Heart left ventricle (tissue), 16 donors: ENCODE data around the gene MAP6. TPM values are rescaled to one million over a fixed set of nuclear protein-coding genes. Genes with fewer than 3 reads are reported as not detected.

ENCODE experiments used
- ATAC-seq, 4 donors: fragments of 200-7000 bp; cut with Tn5 transposase; one replicate each; pipeline ENCODE4 v1.9.1; 2020 to 2022; ENCODE audit warnings: moderate library complexity in 4 of 4, mild to moderate bottlenecking in 3 of 4, moderate number of reproducible peaks in 1 of 4
- DNase-seq, 5 donors: peaks; one replicate each; pipeline ENCODE4 v3.0.0-alpha.2; 2020
- H3K27ac ChIP-seq, 12 donors: fragments of 200-600 bp; sonication (generic) in 4 of 12; one replicate each; pipeline versions ENCODE4 v1.5.0 to v1.8.0; 2016 to 2022; ENCODE audit warnings: mild to moderate bottlenecking in 2 of 12
- H3K27me3 ChIP-seq, 9 donors: fragments of 200-600 bp; sonication (generic) in 2 of 9; one replicate each; pipeline versions ENCODE4 v1.5.1 to v1.8.0; 2016 to 2022; ENCODE audit warnings: mild to moderate bottlenecking in 3 of 9
- H3K36me3 ChIP-seq, 9 donors: fragments of 200-600 bp; sonication (generic) in 2 of 9; one replicate each; pipeline versions ENCODE4 v1.5.0 to v1.8.0; 2018 to 2022; ENCODE audit warnings: mild to moderate bottlenecking in 2 of 9
- H3K4me1 ChIP-seq, 12 donors: fragments of 200-600 bp; sonication (generic) in 4 of 12; one replicate each; pipeline versions ENCODE4 v1.5.0 to v1.8.0; 2016 to 2022; ENCODE audit warnings: mild to moderate bottlenecking in 3 of 12
- H3K4me3 ChIP-seq, 12 donors: fragments of 200-600 bp; sonication (generic) in 4 of 12; one replicate each; pipeline versions ENCODE4 v1.5.0 to v1.8.0; 2017 to 2022; ENCODE audit warnings: mild to moderate bottlenecking in 9 of 12, moderate library complexity in 4 of 12
- H3K9me3 ChIP-seq, 12 donors: fragments of 200-600 bp; sonication (generic) in 4 of 12; one replicate each; pipeline versions ENCODE4 v1.5.0 to v1.8.0; 2016 to 2022; ENCODE audit warnings: mild to moderate bottlenecking in 1 of 12
- CTCF ChIP-seq, 12 donors: fragments of 200-600 bp; sonication (generic) in 4 of 12; IDR thresholded peaks; one replicate each; pipeline versions ENCODE4 v1.5.0 to v1.8.0; 2018 to 2022; ENCODE audit warnings: antibody characterized with exemption in 12 of 12, mild to moderate bottlenecking in 5 of 12
- POLR2A ChIP-seq, 2 donors: fragments of 450-650 bp; IDR thresholded peaks; one replicate each; pipeline ENCODE4 v1.6.1; 2017; ENCODE audit warnings: antibody characterized with exemption in 2 of 2, mild to moderate bottlenecking in 2 of 2, moderate library complexity in 2 of 2
- WGBS, 4 donors: extraction: QIAGEN DNeasy Blood & Tissue Kit in 2 of 4; methylation state at CpG; one replicate each; pipeline versions ENCODE4 v1.1.5 to v1.1.7; 2013 to 2018; 5-methylcytosine and 5-hydroxymethylcytosine counted together
- intact Hi-C, 10 donors: fragments of 100-400 bp; cut with DNase I; formaldehyde crosslinking; loops; one replicate each; pipeline versions ENCODE4 v1.11.1 to v1.14.2; 2022
- polyA plus RNA-seq, 2 donors: library from polyadenylated mRNA; stranded (reverse); fragments of 200-250 nt; gene quantifications; one replicate each; pipeline ENCODE4 v1.2.3, GENCODE V29; 2013
- total RNA-seq, 9 donors: library from RNA; depleted of rRNA in 2 of 9; stranded (reverse); fragments of >200 nt in 2 of 9; fragmentation: NEBNext Ultra II Directional in 3 of 9; extraction: Animal tissue kit (Norgen Biotek cat#: 25700) in 3 of 9; gene quantifications; one replicate each; pipeline versions ENCODE4 v1.1.0 to v1.2.4, GENCODE V29; 2016 to 2023
- donor health status: ischemic (EF 13 %, LVEDD 7.1; RV severe dilation, severe dysfunction).
- donor health status: healthy with polysubstance abuse.
- donor health status: DM: no; HTN: yes; CAD: no.
- donor health status: DM: no; HTN: no; CAD: no.
- donor health status: ischemic (EF 25% LVEDD 6.9; RV normal size, moderate dysfunction).
- donor health status: ischemic (EF 25% LVEDD 5.7; RV mildly dilated, moderate dysfunction).
- donor health status: healthy.
- donor health status: DM: yes; HTN: yes; CAD: no.
- donor health status: ischemic (EF 35%, LVEDD 5.7; RV mildly dilated, moderate dysfunction).
- donor health status: nonischemic (EF 11% LVEDD 7.7; RV severe dilation, severe dysfunction).
- donor health status: DM: yes; HTN: yes; CAD: no.
- donor health status: PGD.
- donor health status: ischemic (EF 29% LVEDD 5.4; RV normal size, mild dysfunction).
- donor health status: nonischemic (EF 23%, LVEDD 6.1; RV moderate dilation, normal function).

The MAP6 gene
- total and polyA plus RNA-seq, 11 donors = 0.98 to 10.0 (median 4.8) TPM

GRCh38 chr11:75549370-75549958 is 119.4 kb downstream of the MAP6 start:
- H3K27ac ChIP-seq = no peak overlapping the region
- H3K27me3 ChIP-seq = no peaks in the 10 kb centered on the region
- H3K36me3 ChIP-seq = no peaks in the 10 kb centered on the region
- H3K4me3 ChIP-seq = no peak overlapping the region
- DNase-seq = no peak
- TF ChIP-seq CTCF (IDR thresholded peaks at IDR 0.05) (no peak), POLR2A (IDR thresholded peaks at IDR 0.05) (no peak)
- H3K4me1 ChIP-seq = peaks cover 7 to 22% (median 19%) of the 10 kb centered on the region in 12 donors
- 94 to 97% (median 96%) methylated on average over 5 of the region's 5 CpGs for WGBS, 4 donors
- no peaks in the 10 kb centered on the region for H3K9me3 ChIP-seq
- no peak for ATAC-seq
- intact Hi-C loops = loop anchor here in 7 of 10 donors (2.0 to 10.0 kb wide), 12 partner anchors 25 to 775 kb away; partner anchors contain the start of genes DGAT2 (in 2 of the 7) and MAP6 (in 2 of the 7)

- TF ChIP-seq CTCF (IDR thresholded peaks at IDR 0.05) (no peak), POLR2A (IDR thresholded peaks at IDR 0.05) (no peak)
- DNase-seq (peak in 1 of 5 donors; percentile 4), ATAC-seq (no peak)
- intact Hi-C loops = loop anchor here in 7 of 10 donors (2.0 to 10.0 kb wide), 12 partner anchors 26 to 776 kb away; partner anchors contain the start of genes DGAT2 (in 2 of the 7) and MAP6 (in 2 of the 7)
- H3K27me3 ChIP-seq = no peaks in the 10 kb centered on the region
- peaks cover under 1 to 16% (median 12%) of the 10 kb centered on the region in 12 donors for H3K4me1 ChIP-seq
- WGBS, 4 donors = 86 to 97% (median 96%) methylated on average over 8 of the region's 8 CpGs
- no peaks in the 10 kb centered on the region for H3K9me3 ChIP-seq
- H3K4me3 ChIP-seq = no peak overlapping the region
- H3K27ac ChIP-seq = no peak overlapping the region
- H3K36me3 ChIP-seq = no peaks in the 10 kb centered on the region
These were observed 120.1 kb downstream of the MAP6 start for GRCh38 chr11:75548595-75549272.

GRCh38 chr11:75547617-75548058 is 121.2 kb downstream of the MAP6 start:
- TF ChIP-seq CTCF (IDR thresholded peaks at IDR 0.05) = peak; percentile 77 to 96 (median 90)
- no peak for TF ChIP-seq POLR2A (IDR thresholded peaks at IDR 0.05)
- ATAC-seq (peak; percentile 74 to 89 (median 86)), DNase-seq (peak; percentile 65 to 80 (median 74))
- no peaks in the 10 kb centered on the region for H3K36me3 ChIP-seq
- intact Hi-C loops = loop anchor here (1.0 to 10.0 kb wide), 14 partner anchors 27 to 777 kb away; partner anchors contain the start of genes DGAT2 (in 2 of the 10) and MAP6 (in 2 of the 10)
- peaks cover 0 to 8% (median 5%) of the 10 kb centered on the region in 12 donors for H3K4me1 ChIP-seq
- no peaks in the 10 kb centered on the region for H3K27me3 ChIP-seq
- 17 to 23% (median 20%) methylated on average over 7 of the region's 7 CpGs for WGBS, 4 donors
- H3K9me3 ChIP-seq = no peaks in the 10 kb centered on the region
- peak overlapping the region in 2 of 12 donors; percentile 26 to 33 for H3K27ac ChIP-seq
- H3K4me3 ChIP-seq = no peak overlapping the region

GRCh38 chr11:75547177-75547576 is 121.7 kb downstream of the MAP6 start:
- intact Hi-C loops = loop anchor here in 9 of 10 donors (1.0 to 10.0 kb wide), 13 partner anchors 28 to 778 kb away; partner anchors contain the start of genes DGAT2 (in 2 of the 9) and MAP6 (in 2 of the 9)
- Histone ChIP-seq H3K4me3 (no peak overlapping the region), H3K27me3 (no peaks in the 10 kb centered on the region), H3K27ac (no peak overlapping the region), H3K4me1 (peaks cover 0 to 8% (median 5%) of the 10 kb centered on the region in 12 donors), H3K36me3 (no peaks in the 10 kb centered on the region), H3K9me3 (no peaks in the 10 kb centered on the region)
- no peak for DNase-seq
- no peak for TF ChIP-seq CTCF (IDR thresholded peaks at IDR 0.05)
- TF ChIP-seq POLR2A (IDR thresholded peaks at IDR 0.05) = no peak
- no peak for ATAC-seq
- 95 to 100% (median 96%) methylated on average over 1 of the region's 1 CpG for WGBS, 4 donors
